SH-SY5Y (cell line): ENCODE data around the gene KCNJ13.

Source experiments
- GATA2 ChIP-seq: IDR thresholded peaks from 2 replicates; pipeline ENCODE4 v1.6.1; 2011; ENCODE audit warnings: mild to moderate bottlenecking, low read depth, low read length
- GATA3 ChIP-seq: IDR thresholded peaks from 2 replicates; pipeline ENCODE4 v1.6.1; 2011; ENCODE audit warnings: low read depth, mild to moderate bottlenecking, low read length, moderate library complexity

DNA sequence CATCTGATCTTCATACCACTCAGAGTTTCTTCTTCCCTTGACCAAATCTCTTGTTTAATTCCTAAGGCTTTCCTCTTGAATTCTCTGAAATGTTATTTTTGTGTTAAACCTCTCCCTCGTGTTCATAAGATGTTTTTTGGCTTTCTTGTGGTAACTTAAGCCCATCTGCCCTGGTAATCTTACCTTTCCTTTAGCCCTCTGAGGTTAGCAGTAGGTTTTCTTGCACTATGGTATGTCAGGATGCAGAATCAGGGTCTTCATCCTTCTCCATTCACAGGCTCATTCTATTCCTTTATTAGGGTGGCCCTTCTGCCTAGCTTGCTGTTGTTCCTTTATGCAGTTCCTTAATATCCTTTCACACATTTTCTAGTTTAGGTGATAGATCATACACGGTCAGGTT, 55.1 kb downstream of the KCNJ13 start:
- no peak for TF ChIP-seq GATA2
- no peak for TF ChIP-seq GATA3
